Measurements from ENCODE around the gene PRTFDC1.

PRTFDC1 gene

GRCh38 chr10:24813856-24814255 lies 138.6 kb downstream of the PRTFDC1 start:
- Histone ChIP-seq H3K27ac (ENCODE audit: low read depth, low read length) (no peak overlapping the region), H3K9me3 (ENCODE audit: control insufficient read depth, insufficient read depth, low read depth, low read length) (no peaks in the 10 kb centered on the region), H3K4me1 (ENCODE audit: control insufficient read depth, insufficient read depth, low read length) (peaks cover 2% of the 10 kb centered on the region; the same call in 1 of the 2 replicates), H3K4me3 (ENCODE audit: low read depth, low read length) (no peak overlapping the region), H3K27me3 (ENCODE audit: control insufficient read depth, insufficient read depth, low read length) (no peaks in the 10 kb centered on the region), H3K36me3 (ENCODE audit: control insufficient read depth, insufficient read depth, low read length) (no peaks in the 10 kb centered on the region), H3K9ac (ENCODE audit: low read length) (no peak overlapping the region)

- Histone ChIP-seq H3K9ac (ENCODE audit: low read length) (no peak overlapping the region), H3K27me3 (ENCODE audit: control insufficient read depth, insufficient read depth, low read length) (no peaks in the 10 kb centered on the region), H3K4me3 (ENCODE audit: low read depth, low read length) (no peak overlapping the region), H3K4me1 (ENCODE audit: control insufficient read depth, insufficient read depth, low read length) (no peaks in the 10 kb centered on the region), H3K27ac (ENCODE audit: low read depth, low read length) (no peak overlapping the region), H3K9me3 (ENCODE audit: control insufficient read depth, insufficient read depth, low read depth, low read length) (no peaks in the 10 kb centered on the region), H3K36me3 (ENCODE audit: control insufficient read depth, insufficient read depth, low read length) (no peaks in the 10 kb centered on the region)
Measured at GRCh38 chr10:24806262-24806661, 146.1 kb downstream of the PRTFDC1 start.

GRCh38 chr10:24804956-24805355 lies 147.4 kb downstream of the PRTFDC1 start:
- Histone ChIP-seq H3K36me3 (ENCODE audit: control insufficient read depth, insufficient read depth, low read length) (no peaks in the 10 kb centered on the region), H3K27ac (ENCODE audit: low read depth, low read length) (no peak overlapping the region), H3K4me3 (ENCODE audit: low read depth, low read length) (no peak overlapping the region), H3K4me1 (ENCODE audit: control insufficient read depth, insufficient read depth, low read length) (no peaks in the 10 kb centered on the region), H3K27me3 (ENCODE audit: control insufficient read depth, insufficient read depth, low read length) (no peaks in the 10 kb centered on the region), H3K9ac (ENCODE audit: low read length) (no peak overlapping the region), H3K9me3 (ENCODE audit: control insufficient read depth, insufficient read depth, low read depth, low read length) (no peaks in the 10 kb centered on the region)

- Histone ChIP-seq H3K4me3 (ENCODE audit: low read depth, low read length) (no peak overlapping the region), H3K9me3 (ENCODE audit: control insufficient read depth, insufficient read depth, low read depth, low read length) (no peaks in the 10 kb centered on the region), H3K27me3 (ENCODE audit: control insufficient read depth, insufficient read depth, low read length) (no peaks in the 10 kb centered on the region), H3K27ac (ENCODE audit: low read depth, low read length) (no peak overlapping the region), H3K9ac (ENCODE audit: low read length) (no peak overlapping the region), H3K36me3 (ENCODE audit: control insufficient read depth, insufficient read depth, low read length) (no peaks in the 10 kb centered on the region), H3K4me1 (ENCODE audit: control insufficient read depth, insufficient read depth, low read length) (no peaks in the 10 kb centered on the region)
Measured at GRCh38 chr10:24804392-24804791, 148.0 kb downstream of the PRTFDC1 start.

GRCh38 chr10:24802378-24802777 lies 150.0 kb downstream of the PRTFDC1 start:
- H3K9ac ChIP-seq (ENCODE audit: low read length): no peak overlapping the region
- H3K4me3 ChIP-seq (ENCODE audit: low read depth, low read length): no peak overlapping the region
- H3K9me3 ChIP-seq (ENCODE audit: control insufficient read depth, insufficient read depth, low read depth, low read length): no peaks in the 10 kb centered on the region
- H3K27ac ChIP-seq (ENCODE audit: low read depth, low read length): no peak overlapping the region
- no peaks in the 10 kb centered on the region for H3K36me3 ChIP-seq (ENCODE audit: control insufficient read depth, insufficient read depth, low read length)
- H3K4me1 ChIP-seq (ENCODE audit: control insufficient read depth, insufficient read depth, low read length): no peaks in the 10 kb centered on the region
- H3K27me3 ChIP-seq (ENCODE audit: control insufficient read depth, insufficient read depth, low read length): no peaks in the 10 kb centered on the region

- Histone ChIP-seq H3K27me3 (ENCODE audit: control insufficient read depth, insufficient read depth, low read length) (no peaks in the 10 kb centered on the region), H3K4me3 (ENCODE audit: low read depth, low read length) (no peak overlapping the region), H3K9ac (ENCODE audit: low read length) (no peak overlapping the region), H3K36me3 (ENCODE audit: control insufficient read depth, insufficient read depth, low read length) (no peaks in the 10 kb centered on the region), H3K27ac (ENCODE audit: low read depth, low read length) (no peak overlapping the region), H3K9me3 (ENCODE audit: control insufficient read depth, insufficient read depth, low read depth, low read length) (no peaks in the 10 kb centered on the region), H3K4me1 (ENCODE audit: control insufficient read depth, insufficient read depth, low read length) (no peaks in the 10 kb centered on the region)
Measured at GRCh38 chr10:24800861-24801260, 151.5 kb downstream of the PRTFDC1 start.

Measured in HUES6 (cell line).